ENCODE results near the gene ELF4. TPM values are rescaled to one million over a fixed set of nuclear protein-coding genes. Genes with fewer than 3 reads are reported as not detected.

Gene ELF4
- total and polyA plus RNA-seq, 2 of the 13 experiments (the other 11 are each of a cell fraction or from before 2014, with no cell fraction given), result 1.3 to 2.6 TPM

DNA sequence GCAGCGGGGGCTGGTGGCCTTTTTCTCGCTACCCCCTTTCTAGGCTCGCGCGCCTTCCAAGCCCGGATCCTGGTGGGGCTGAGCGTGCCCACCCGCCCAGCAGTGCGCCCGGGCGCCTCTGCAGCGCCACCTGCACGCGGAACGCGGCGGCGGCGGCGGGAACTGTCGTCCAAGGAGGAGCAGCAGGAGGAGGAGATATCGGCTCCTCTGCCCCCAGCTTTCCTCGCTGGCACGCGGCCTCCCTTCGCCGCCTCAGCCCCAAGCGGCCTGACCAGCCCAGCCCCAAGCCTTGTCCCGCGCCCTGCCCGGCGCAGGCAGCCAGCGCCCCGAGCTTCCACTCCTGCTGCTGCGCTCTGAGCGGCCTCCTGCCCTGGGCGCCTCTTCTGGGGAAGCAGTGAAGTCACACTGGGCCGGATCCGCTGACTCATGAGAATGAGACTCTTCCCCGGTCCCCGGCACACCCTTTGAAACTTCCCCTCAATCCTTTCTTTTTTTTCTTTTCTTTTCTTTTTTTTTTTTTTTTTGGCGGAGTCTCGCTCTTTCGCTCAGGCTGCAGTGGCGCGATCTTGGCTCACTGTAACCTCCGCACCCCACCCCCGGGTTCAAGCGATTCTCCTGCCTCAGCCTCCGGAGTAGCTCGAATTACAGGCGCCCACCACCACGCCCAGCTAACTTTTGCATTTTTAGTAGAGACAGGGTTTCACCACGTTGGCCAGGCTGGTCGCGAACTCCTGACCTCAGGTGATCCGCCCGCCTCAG, 10.6 kb upstream of the ELF4 start (continued):
- TF ChIP-seq, protein P1, sequence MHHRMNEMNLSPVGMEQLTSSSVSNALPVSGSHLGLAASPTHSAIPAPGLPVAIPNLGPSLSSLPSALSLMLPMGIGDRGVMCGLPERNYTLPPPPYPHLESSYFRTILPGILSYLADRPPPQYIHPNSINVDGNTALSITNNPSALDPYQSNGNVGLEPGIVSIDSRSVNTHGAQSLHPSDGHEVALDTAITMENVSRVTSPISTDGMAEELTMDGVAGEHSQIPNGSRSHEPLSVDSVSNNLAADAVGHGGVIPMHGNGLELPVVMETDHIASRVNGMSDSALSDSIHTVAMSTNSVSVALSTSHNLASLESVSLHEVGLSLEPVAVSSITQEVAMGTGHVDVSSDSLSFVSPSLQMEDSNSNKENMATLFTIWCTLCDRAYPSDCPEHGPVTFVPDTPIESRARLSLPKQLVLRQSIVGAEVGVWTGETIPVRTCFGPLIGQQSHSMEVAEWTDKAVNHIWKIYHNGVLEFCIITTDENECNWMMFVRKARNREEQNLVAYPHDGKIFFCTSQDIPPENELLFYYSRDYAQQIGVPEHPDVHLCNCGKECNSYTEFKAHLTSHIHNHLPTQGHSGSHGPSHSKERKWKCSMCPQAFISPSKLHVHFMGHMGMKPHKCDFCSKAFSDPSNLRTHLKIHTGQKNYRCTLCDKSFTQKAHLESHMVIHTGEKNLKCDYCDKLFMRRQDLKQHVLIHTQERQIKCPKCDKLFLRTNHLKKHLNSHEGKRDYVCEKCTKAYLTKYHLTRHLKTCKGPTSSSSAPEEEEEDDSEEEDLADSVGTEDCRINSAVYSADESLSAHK (CRISPR knock-in tag; IDR thresholded peaks at IDR 0.05; ENCODE audit: borderline replicate concordance), result no peak
- TF ChIP-seq ZNF205 (CRISPR knock-in tag; IDR thresholded peaks at IDR 0.05), result peak; percentile 48; the same call in 1 of the 2 replicates
- TF ChIP-seq TCF7 (IDR thresholded peaks at IDR 0.05; ENCODE audit: low read depth), result no peak
- TF ChIP-seq, protein P2, sequence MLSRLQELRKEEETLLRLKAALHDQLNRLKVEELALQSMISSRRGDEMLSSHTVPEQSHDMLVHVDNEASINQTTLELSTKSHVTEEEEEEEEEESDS (CRISPR knock-in tag; IDR thresholded peaks at IDR 0.05; ENCODE audit: borderline replicate concordance), result no peak
- TF ChIP-seq, protein P3, sequence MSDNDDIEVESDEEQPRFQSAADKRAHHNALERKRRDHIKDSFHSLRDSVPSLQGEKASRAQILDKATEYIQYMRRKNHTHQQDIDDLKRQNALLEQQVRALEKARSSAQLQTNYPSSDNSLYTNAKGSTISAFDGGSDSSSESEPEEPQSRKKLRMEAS (IDR thresholded peaks at IDR 0.05), result peak; percentile 65
- TF ChIP-seq KDM3A (CRISPR knock-in tag; IDR thresholded peaks at IDR 0.05; ENCODE audit: low read depth), result no peak
- TF ChIP-seq RAD21 (CRISPR knock-in tag; IDR thresholded peaks at IDR 0.05), result peak; percentile 74
- TF ChIP-seq, protein P4, sequence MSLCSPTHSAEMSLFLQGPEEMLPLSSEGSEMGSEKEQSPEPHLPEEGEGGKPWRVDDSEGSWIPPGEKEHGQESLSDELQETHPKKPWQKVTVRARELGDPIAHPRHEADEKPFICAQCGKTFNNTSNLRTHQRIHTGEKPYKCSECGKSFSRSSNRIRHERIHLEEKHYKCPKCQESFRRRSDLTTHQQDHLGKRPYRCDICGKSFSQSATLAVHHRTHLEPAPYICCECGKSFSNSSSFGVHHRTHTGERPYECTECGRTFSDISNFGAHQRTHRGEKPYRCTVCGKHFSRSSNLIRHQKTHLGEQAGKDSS (CRISPR knock-in tag; IDR thresholded peaks at IDR 0.05; ENCODE audit: borderline replicate concordance, low read depth), result 0 out of 2 replicates have a peak, but pooled peaks have one; percentile 40
- TF ChIP-seq, protein P5, sequence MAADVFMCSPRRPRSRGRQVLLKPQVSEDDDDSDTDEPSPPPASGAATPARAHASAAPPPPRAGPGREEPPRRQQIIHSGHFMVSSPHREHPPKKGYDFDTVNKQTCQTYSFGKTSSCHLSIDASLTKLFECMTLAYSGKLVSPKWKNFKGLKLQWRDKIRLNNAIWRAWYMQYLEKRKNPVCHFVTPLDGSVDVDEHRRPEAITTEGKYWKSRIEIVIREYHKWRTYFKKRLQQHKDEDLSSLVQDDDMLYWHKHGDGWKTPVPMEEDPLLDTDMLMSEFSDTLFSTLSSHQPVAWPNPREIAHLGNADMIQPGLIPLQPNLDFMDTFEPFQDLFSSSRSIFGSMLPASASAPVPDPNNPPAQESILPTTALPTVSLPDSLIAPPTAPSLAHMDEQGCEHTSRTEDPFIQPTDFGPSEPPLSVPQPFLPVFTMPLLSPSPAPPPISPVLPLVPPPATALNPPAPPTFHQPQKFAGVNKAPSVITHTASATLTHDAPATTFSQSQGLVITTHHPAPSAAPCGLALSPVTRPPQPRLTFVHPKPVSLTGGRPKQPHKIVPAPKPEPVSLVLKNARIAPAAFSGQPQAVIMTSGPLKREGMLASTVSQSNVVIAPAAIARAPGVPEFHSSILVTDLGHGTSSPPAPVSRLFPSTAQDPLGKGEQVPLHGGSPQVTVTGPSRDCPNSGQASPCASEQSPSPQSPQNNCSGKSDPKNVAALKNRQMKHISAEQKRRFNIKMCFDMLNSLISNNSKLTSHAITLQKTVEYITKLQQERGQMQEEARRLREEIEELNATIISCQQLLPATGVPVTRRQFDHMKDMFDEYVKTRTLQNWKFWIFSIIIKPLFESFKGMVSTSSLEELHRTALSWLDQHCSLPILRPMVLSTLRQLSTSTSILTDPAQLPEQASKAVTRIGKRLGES (CRISPR knock-in tag; IDR thresholded peaks at IDR 0.05; ENCODE audit: borderline replicate concordance), result no peak
- TF ChIP-seq RFXANK (CRISPR knock-in tag; IDR thresholded peaks at IDR 0.05), result no peak

Measured in HepG2 (cell line).